GM23338 (cell line): ENCODE data around the gene CSNK1A1. TPM values are rescaled to one million over a fixed set of nuclear protein-coding genes. Genes with fewer than 3 reads are reported as not detected.
"Not testable (repeated sequence)": the region's sequence is repeated elsewhere in the genome, so short reads cannot be mapped to it uniquely, and the experiment has no call there.

ENCODE experiments used
- ATAC-seq: fragments of 200-7000 bp; cut with Tn5 transposase; 3 replicates; pipeline ENCODE4 v1.9.1; 2020
- DNase-seq: peaks from one replicate; pipeline ENCODE4 v3.0.0-alpha.2; 2015; ENCODE audit warnings: low spot score
- H2AFZ ChIP-seq: fragments of 200-600 bp; sonication (generic); 2 replicates; pipeline ENCODE4 v1.8.0; 2016; ENCODE audit warnings: antibody characterized with exemption, mild to moderate bottlenecking, moderate library complexity
- H3F3A ChIP-seq: fragments of 200-600 bp; sonication (generic); replicated peaks from 2 replicates; pipeline ENCODE4 v1.8.0; 2017; ENCODE audit warnings: antibody characterized with exemption, mixed run types, low read depth
- H3K27ac ChIP-seq: fragments of 200-600 bp; sonication (generic); 2 replicates; pipeline ENCODE4 v1.6.1; 2016; ENCODE audit warnings: low read depth
- H3K27me3 ChIP-seq: fragments of 200-600 bp; sonication (generic); 2 replicates; pipeline ENCODE4 v1.8.0; 2016; ENCODE audit warnings: mild to moderate bottlenecking, mixed run types, moderate library complexity; ENCODE audit not compliant: insufficient read depth
- H3K36me3 ChIP-seq: fragments of 200-600 bp; sonication (generic); 2 replicates; pipeline ENCODE4 v1.8.0; 2016; ENCODE audit warnings: mild to moderate bottlenecking; ENCODE audit not compliant: insufficient read depth
- H3K4me1 ChIP-seq: fragments of 200-600 bp; sonication (generic); 2 replicates; pipeline ENCODE4 v1.8.0; 2016; ENCODE audit warnings: mild to moderate bottlenecking, moderate library complexity; ENCODE audit not compliant: insufficient read depth
- H3K4me2 ChIP-seq: fragments of 200-600 bp; sonication (generic); 2 replicates; pipeline ENCODE4 v1.7.1; 2017; ENCODE audit warnings: mixed run types
- H3K4me3 ChIP-seq: fragments of 200-600 bp; sonication (generic); 2 replicates; pipeline ENCODE4 v1.6.1; 2016; ENCODE audit warnings: mixed run types
- H3K79me2 ChIP-seq: fragments of 200-600 bp; sonication (generic); replicated peaks from 2 replicates; pipeline ENCODE4 v1.8.0; 2017; ENCODE audit warnings: mild to moderate bottlenecking; ENCODE audit not compliant: insufficient read depth
- H3K9me2 ChIP-seq: fragments of 200-600 bp; sonication (generic); 2 replicates; pipeline ENCODE4 v1.8.0; 2017; ENCODE audit not compliant: insufficient read depth
- H4K20me1 ChIP-seq: fragments of 200-600 bp; sonication (generic); replicated peaks from 2 replicates; pipeline ENCODE4 v1.8.0; 2017; ENCODE audit warnings: mild to moderate bottlenecking; ENCODE audit not compliant: insufficient read depth
- H3K27ac Mint-ChIP-seq: 2 replicates; pipeline ENCODE4 v1.8.0; 2020; ENCODE audit warnings: inconsistent platforms, mild to moderate bottlenecking, moderate library complexity, mixed read lengths
- H3K27me3 Mint-ChIP-seq: 3 replicates; pipeline ENCODE4 v1.8.0; 2022; ENCODE audit warnings: low read depth, mild to moderate bottlenecking, moderate library complexity, mixed read lengths, inconsistent platforms; ENCODE audit not compliant: insufficient read depth, poor library complexity
- H3K36me3 Mint-ChIP-seq: 3 replicates; pipeline ENCODE4 v1.8.0; 2021; ENCODE audit warnings: low read depth, mild to moderate bottlenecking, inconsistent platforms, moderate library complexity, mixed read lengths
- H3K4me1 Mint-ChIP-seq: 3 replicates; pipeline ENCODE4 v1.8.0; 2020; ENCODE audit warnings: mild to moderate bottlenecking, inconsistent platforms, mixed read lengths
- H3K4me3 Mint-ChIP-seq: 3 replicates; pipeline ENCODE4 v1.8.0; 2021; ENCODE audit warnings: moderate library complexity, mild to moderate bottlenecking, inconsistent platforms, mixed read lengths
- H3K9me3 Mint-ChIP-seq: 3 replicates; pipeline ENCODE4 v1.8.0; 2020; ENCODE audit warnings: moderate library complexity, mild to moderate bottlenecking, inconsistent platforms, mixed read lengths
- CTCF ChIP-seq, 2 experiments: fragments of 200-600 bp in 1 of 2; sonication (generic) in 1 of 2; conservative IDR thresholded peaks; 2 replicates each; pipeline versions ENCODE4 v1.5.1 to v1.6.1; 2016 to 2017; ENCODE audit warnings: antibody characterized with exemption in 2 of 2, low read depth in 2 of 2, mild to moderate bottlenecking in 2 of 2, moderate library complexity in 1 of 2
- POLR2AphosphoS5 ChIP-seq: IDR thresholded peaks from 2 replicates; pipeline ENCODE4 v1.6.1; 2016; ENCODE audit warnings: antibody characterized with exemption, low read depth
- STAT1 ChIP-seq: IDR thresholded peaks from one replicate; pipeline ENCODE4 v1.6.1; 2016; ENCODE audit warnings: antibody characterized with exemption; ENCODE audit not compliant: unreplicated experiment
- ZNF114 ChIP-seq: fragments of 250-450 bp; sonication (Bioruptor Pico); IDR thresholded peaks from 2 replicates; pipeline ENCODE4 v1.5.0; 2020; ENCODE audit warnings: mild to moderate bottlenecking, moderate library complexity
- polyA plus RNA-seq: library from polyadenylated mRNA; unstranded; fragments of >200 nt; fragmentation: Nextera tagmentation; extraction: Ambion mirVana; gene quantifications from 2 replicates; pipeline ENCODE4 v1.2.1, GENCODE V29; 2016
- total RNA-seq: library from RNA; depleted of rRNA; stranded (reverse); fragments of >200 nt; shearing (Covaris generic); gene quantifications from 2 replicates; pipeline ENCODE4 v1.2.3, GENCODE V29; 2014
- TF ChIP-seq, protein P1 (sequence below): IDR thresholded peaks from one replicate; pipeline ENCODE4 v1.6.1; 2018; ENCODE audit warnings: antibody characterized with exemption; ENCODE audit not compliant: unreplicated experiment

The CSNK1A1 gene
- total and polyA plus RNA-seq, 2 experiments from 2014 or later, result 110 to 233 TPM

GRCh38 chr5:149598966-149599365 lies 47.7 kb upstream of the CSNK1A1 start:
- H3K4me2 ChIP-seq, result no peak overlapping the region
- peak; percentile 90 for ATAC-seq

DNA sequence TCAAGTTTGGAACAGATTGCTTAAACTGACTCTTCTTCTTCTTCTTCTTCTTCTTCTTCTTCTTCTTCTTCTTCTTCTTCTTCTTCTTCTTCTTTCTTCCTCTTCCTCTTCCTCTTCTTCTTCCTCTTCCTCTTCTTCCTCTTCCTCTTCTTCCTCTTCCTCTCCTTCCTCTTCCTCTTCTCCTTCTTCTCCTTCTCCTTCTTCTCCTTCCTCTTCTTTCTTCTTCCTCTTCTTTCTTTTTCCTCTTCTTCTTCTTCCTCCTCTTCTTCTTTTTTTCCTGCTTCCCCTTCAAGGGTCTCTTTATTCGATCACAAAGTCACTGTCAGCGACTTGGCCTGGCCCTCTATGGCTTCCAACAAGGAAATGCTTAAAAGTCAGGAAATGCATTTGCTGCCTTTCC lies 47.0 kb upstream of the CSNK1A1 start:
- not testable (repeated sequence) for H3K27ac ChIP-seq, H3K27me3 Mint-ChIP-seq, ATAC-seq, H3K9me3 Mint-ChIP-seq, H2AFZ ChIP-seq, H3K4me3 ChIP-seq, H3K79me2 ChIP-seq, H3K27me3 ChIP-seq, H3K9me2 ChIP-seq, DNase-seq, H3K4me1 Mint-ChIP-seq, H3K4me2 ChIP-seq, H3K4me3 Mint-ChIP-seq, H4K20me1 ChIP-seq, H3K36me3 ChIP-seq, H3K4me1 ChIP-seq, H3K36me3 Mint-ChIP-seq, H3K27ac Mint-ChIP-seq, H3F3A ChIP-seq

More at GRCh38 chr5:149598966-149599365, 47.7 kb upstream of the CSNK1A1 start:
- Mint-ChIP-seq H3K27me3 (peaks cover 6% of the 10 kb centered on the region), H3K4me1 (peaks cover 6% of the 10 kb centered on the region), H3K4me3 (no peak overlapping the region), H3K9me3 (no peaks in the 10 kb centered on the region; the same call in 2 of the 3 replicates), H3K36me3 (no peaks in the 10 kb centered on the region), H3K27ac (no peak overlapping the region)
- H3K79me2 ChIP-seq, result no peaks in the 10 kb centered on the region
- TF ChIP-seq CTCF (conservative IDR thresholded peaks at IDR 0.05; ENCODE audit: low read depth in 2 of 2), result peak; percentile 34 to 37
- TF ChIP-seq, protein P1, sequence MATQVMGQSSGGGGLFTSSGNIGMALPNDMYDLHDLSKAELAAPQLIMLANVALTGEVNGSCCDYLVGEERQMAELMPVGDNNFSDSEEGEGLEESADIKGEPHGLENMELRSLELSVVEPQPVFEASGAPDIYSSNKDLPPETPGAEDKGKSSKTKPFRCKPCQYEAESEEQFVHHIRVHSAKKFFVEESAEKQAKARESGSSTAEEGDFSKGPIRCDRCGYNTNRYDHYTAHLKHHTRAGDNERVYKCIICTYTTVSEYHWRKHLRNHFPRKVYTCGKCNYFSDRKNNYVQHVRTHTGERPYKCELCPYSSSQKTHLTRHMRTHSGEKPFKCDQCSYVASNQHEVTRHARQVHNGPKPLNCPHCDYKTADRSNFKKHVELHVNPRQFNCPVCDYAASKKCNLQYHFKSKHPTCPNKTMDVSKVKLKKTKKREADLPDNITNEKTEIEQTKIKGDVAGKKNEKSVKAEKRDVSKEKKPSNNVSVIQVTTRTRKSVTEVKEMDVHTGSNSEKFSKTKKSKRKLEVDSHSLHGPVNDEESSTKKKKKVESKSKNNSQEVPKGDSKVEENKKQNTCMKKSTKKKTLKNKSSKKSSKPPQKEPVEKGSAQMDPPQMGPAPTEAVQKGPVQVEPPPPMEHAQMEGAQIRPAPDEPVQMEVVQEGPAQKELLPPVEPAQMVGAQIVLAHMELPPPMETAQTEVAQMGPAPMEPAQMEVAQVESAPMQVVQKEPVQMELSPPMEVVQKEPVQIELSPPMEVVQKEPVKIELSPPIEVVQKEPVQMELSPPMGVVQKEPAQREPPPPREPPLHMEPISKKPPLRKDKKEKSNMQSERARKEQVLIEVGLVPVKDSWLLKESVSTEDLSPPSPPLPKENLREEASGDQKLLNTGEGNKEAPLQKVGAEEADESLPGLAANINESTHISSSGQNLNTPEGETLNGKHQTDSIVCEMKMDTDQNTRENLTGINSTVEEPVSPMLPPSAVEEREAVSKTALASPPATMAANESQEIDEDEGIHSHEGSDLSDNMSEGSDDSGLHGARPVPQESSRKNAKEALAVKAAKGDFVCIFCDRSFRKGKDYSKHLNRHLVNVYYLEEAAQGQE, result no peak
- no peak overlapping the region for H2AFZ ChIP-seq
- peaks cover 6% of the 10 kb centered on the region; the same call in 1 of the 2 replicates for H3K4me1 ChIP-seq
- no peaks in the 10 kb centered on the region for H3K27me3 ChIP-seq
- no peaks in the 10 kb centered on the region for H3K9me2 ChIP-seq
- H3K27ac ChIP-seq, result no peak overlapping the region
- no peaks in the 10 kb centered on the region for H3K36me3 ChIP-seq
- DNase-seq, result peak; percentile 60
- no peak overlapping the region for H3K4me3 ChIP-seq
- no peaks in the 10 kb centered on the region for H4K20me1 ChIP-seq
- H3F3A ChIP-seq, result no peaks in the 10 kb centered on the region

GRCh38 chr5:149597618-149598017 lies 46.4 kb upstream of the CSNK1A1 start:
- Histone ChIP-seq H2AFZ (no peak overlapping the region), H3K27me3 (no peaks in the 10 kb centered on the region), H3K4me2 (no peak overlapping the region), H3F3A (no peaks in the 10 kb centered on the region), H3K4me3 (no peak overlapping the region), H4K20me1 (no peaks in the 10 kb centered on the region), H3K4me1 (peaks cover 6% of the 10 kb centered on the region; the same call in 1 of the 2 replicates), H3K27ac (no peak overlapping the region), H3K79me2 (no peaks in the 10 kb centered on the region), H3K9me2 (no peaks in the 10 kb centered on the region), H3K36me3 (no peaks in the 10 kb centered on the region)
- ATAC-seq (no peak), DNase-seq (no peak)
- no peaks in the 10 kb centered on the region for H3K36me3 Mint-ChIP-seq
- H3K9me3 Mint-ChIP-seq, result no peaks in the 10 kb centered on the region; the same call in 2 of the 3 replicates
- H3K4me1 Mint-ChIP-seq, result peaks cover 6% of the 10 kb centered on the region
- H3K4me3 Mint-ChIP-seq, result no peak overlapping the region
- H3K27me3 Mint-ChIP-seq, result peaks cover 6% of the 10 kb centered on the region
- H3K27ac Mint-ChIP-seq, result no peak overlapping the region
- TF ChIP-seq POLR2AphosphoS5 (no peak), STAT1 (no peak), ZNF114 (no peak)
